GM19467 (cell line): ENCODE measurements around the gene TGIF2.
"Not testable (repeated sequence)": the region's sequence is repeated elsewhere in the genome, so short reads cannot be mapped to it uniquely, and the experiment has no call there.

Experiments
- ATAC-seq: cut with Tn5 transposase; IDR thresholded peaks from one replicate; pipeline ENCODE4 v1.9.1; 2021; ENCODE audit warnings: mild to moderate bottlenecking, moderate library complexity; ENCODE audit not compliant: unreplicated experiment

Gene TGIF2

GRCh38 chr20:36546111-36546736 lies 27.2 kb upstream of the TGIF2 start:
- ATAC-seq: no peak

- ATAC-seq: no peak
These were observed 26.0 kb upstream of the TGIF2 start for GRCh38 chr20:36547186-36548005.

GRCh38 chr20:36548006-36548315 lies 25.4 kb upstream of the TGIF2 start:
- no peak for ATAC-seq

GRCh38 chr20:36548704-36549627 lies 24.4 kb upstream of the TGIF2 start:
- ATAC-seq: no peak

DNA sequence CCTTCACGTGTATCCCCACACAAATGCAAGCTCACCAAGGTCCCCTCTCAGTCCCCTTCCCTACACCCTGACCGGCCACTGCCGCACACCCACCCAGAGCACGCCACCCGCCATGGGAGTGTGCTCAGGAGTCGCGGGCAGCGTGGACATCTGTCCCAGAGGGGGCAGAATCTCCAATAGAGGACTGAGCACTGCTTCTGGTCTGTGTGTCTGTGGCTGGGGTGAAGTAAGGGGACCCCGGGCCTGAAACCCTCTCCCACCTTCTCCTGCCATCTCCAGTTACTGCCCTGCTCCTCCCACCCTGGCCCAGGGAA lies 23.8 kb upstream of the TGIF2 start:
- ATAC-seq: no peak

DNA sequence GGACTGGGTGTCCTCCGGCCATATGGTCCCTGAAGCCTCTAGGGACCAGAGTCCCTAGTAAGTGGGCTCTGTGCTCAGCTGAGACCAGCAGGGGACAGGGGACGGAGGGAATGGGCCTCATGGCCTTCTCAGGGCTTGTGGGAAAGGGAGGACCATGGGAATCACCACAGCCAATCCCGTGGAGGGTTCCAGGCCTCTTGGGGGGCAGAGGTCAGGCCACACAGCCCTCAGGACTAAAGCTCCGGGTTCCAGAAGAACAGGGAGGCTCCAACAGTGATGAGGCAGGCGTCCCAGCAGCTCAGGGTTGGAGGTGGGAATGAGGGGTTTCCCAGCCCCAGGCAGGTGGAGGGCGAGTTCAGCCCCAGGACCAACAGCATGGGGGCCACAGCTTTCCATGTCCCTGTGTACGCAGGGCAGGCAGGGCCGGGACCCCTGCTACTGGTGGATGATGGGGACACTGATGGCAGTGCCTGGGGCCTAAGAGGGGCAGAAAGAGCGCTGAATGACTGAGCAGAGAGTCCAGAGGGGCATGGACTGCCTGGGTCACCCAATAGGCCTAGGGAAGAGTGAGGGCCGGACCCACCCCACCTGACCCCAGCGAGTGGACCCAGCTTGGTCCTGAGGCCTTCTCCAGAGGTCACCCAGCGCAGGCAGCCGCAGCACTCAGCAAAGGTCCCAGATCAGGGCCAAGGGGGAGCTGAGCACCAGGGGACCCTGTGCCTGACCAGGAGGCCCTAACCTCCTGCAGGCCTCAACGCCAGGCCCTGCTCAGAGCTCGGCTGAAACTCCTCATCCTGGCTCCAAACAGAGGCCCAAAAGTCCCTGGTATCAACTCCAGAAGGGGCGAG lies 23.2 kb upstream of the TGIF2 start:
- no peak for ATAC-seq

GRCh38 chr20:36550790-36551299 lies 22.6 kb upstream of the TGIF2 start:
- ATAC-seq: no peak

- no peak for ATAC-seq
These were observed 18.1 kb upstream of the TGIF2 start for GRCh38 chr20:36555248-36555647.

- ATAC-seq: no peak
These were observed 10.7 kb upstream of the TGIF2 start for GRCh38 chr20:36562724-36563123.

GRCh38 chr20:36563374-36563773 lies 10.0 kb upstream of the TGIF2 start:
- no peak for ATAC-seq

DNA sequence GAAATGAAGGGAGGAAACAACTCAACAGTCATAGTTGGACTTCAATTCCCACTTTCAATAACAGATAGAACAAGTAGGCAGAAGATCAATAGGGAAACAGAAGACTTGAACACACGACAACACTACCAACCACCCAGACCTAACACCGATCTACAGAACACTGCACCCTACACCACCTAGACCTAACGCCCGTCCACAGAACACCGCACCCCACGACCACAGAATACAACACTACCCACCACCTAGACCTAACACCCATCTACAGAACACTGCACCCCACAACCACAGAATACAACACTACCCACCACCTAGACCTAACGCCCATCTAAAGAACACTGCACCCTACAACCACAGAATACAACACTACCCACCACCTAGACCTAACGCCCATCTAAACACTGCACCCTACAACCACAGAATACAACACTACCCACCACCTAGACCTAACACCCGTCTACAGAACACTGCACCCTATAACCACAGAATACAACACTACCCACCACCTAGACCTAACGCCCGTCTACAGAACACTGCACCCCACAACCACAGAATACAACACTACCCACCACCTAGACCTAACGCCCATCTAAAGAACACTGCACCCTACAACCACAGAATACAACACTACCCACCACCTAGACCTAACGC lies 9.2 kb upstream of the TGIF2 start:
- not testable (repeated sequence) for ATAC-seq

DNA sequence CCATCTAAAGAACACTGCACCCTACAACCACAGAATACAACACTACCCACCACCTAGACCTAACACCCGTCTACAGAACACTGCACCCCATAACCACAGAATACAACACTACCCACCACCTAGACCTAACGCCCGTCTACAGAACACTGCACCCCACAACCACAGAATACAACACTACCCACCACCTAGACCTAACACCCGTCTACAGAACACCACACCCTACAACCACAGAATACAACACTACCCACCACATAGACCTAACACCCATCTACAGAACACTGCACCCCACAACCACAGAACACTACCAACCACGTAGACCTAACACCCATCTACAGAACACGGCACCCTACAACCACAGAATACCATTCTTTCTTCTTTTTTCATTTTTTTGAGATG lies 8.7 kb upstream of the TGIF2 start:
- not testable (repeated sequence) for ATAC-seq

- no peak for ATAC-seq
These were observed 7.9 kb upstream of the TGIF2 start for GRCh38 chr20:36565520-36565919.

DNA sequence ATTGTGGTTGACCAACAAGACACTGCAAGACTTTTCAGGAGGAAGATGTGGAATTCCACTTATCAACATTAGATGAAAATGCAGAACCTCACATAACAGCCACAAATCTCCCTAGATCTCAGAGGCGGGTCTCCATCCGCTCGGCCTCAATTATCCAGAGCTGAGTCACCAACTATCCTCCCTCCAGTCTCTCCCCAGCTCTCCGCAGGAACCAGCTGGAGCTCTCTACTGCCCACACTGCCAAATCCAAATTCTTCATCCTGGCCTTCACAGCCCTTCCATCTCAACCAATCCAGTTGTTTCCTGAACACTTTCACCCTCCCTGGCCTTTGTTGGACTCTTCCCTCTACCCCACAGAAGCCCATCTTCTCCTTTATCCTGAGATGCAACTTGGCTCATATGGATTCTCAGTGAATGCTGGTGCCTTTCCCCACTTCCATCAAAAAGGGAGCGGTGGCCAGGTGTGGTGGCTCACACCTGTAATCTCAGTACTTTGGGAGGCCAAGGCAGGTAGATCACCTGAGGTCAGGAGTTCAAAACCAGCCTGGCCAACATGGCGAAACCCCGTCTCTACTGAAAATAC lies 3.5 kb upstream of the TGIF2 start:
- ATAC-seq: no peak

DNA sequence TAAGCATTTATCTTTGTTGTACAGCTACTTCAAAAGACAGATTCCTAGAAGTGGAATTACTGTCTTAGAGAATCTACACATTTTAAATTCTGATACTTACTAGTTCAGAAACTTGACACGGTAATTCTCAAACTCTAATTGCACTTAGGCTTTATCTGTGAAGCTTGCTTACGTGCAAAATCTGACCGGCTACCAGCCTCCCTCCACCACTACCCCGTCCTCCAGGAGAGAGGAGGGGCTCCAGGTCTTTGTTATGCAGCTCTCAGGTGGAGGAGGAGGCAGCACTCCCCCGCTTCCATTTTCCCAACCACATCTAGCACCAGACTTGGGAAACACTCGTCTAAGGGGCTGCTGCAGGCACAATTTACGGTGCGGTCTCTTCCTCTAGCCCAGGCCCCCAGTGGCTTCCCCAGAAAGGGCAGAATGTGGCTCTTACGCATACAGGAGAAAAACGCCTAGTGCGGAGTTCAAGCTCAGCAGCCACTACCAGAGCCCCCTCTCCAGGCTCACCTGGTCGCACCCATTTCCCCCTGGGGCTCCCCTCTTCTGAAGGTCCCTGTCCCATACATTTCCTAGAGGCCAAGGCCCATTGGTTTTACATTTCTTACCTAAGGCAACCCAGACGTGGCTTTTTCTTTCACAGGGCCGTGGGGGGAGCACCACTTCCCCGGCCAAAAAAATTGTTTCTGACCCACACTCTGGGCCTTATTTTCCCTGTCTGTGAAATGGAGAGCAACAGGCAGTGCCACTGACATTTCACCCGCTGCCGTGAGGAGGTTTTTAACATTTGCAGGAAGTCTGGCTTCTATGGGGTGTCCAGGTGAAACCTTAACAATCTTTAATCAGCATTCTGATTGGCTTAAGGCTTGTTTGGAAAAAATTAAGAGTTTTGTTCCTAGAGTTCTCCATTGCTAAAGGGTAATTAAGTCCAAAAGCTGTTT lies 1.6 kb upstream of the TGIF2 start:
- ATAC-seq: no peak

DNA sequence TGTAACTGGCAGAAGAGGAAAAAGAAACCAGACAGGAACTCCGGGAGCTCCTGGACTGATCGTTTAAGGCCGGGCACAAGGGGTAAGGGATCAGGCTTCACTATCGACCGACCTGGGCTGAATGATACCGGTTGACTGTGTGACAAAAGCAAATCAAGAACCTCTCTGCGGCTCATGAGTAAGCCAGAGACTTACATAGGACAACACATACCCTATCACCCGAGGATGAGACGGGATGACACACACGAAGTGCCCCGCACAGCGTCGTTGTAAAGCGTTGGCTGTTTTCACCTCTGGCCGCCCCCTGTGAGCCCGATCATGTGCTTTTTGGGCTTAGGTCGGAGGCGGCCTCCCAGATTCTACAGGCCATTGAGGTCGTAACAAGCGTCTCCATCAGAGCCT lies 695 bp upstream of the TGIF2 start:
- peak; percentile 20 for ATAC-seq

GRCh38 chr20:36573798-36574365 lies 485 bp downstream of the TGIF2 start:
- no peak for ATAC-seq

DNA sequence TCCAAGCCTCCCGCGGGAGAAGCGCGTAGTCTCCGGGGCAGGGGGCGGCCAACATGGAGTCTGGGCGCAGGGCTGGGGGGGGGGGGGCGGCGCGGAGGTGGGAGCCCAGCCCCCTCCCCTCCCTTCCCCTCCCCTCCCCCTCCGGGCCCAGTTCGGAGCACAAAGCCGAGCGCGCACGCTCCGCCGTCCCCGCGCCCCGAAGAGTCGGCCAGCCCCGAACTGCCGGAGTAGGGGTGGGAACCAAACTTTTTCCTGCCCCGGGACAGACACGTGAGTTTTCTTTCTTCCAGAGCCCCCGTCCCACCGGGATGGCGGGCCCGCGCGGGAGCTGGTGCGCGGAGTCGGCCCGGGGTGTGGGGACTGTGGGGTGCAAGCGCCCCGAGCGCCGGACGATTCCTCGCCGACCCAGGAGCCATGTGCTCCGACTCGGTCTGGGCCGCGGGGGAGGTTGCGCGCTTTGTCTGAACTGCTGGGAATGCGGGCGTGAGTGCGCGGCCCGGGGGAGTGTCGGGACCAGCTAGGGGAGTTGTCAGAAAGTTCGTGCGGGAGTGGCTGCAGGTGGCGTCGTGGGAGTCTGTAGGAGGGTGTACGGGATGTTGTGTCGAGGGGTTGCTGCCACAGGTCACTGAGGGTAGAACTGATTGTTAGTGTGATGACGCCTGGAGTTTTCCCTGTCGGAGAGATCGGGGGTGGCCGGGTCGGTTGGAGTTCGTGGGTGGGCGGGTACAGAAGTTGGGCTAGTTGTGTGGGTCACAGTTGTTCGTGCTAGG lies 1.2 kb downstream of the TGIF2 start:
- ATAC-seq: no peak
